PFSK-1 (cell line): Measurements from ENCODE around the gene MOB1A.

ENCODE experiments used
- FOXP2 ChIP-seq: optimal IDR thresholded peaks from 2 replicates; pipeline ENCODE3; 2011; ENCODE audit warnings: borderline replicate concordance, control low read depth, inconsistent platforms; ENCODE audit not compliant: insufficient read depth; ENCODE audit errors: extremely low read length, extremely low read depth
- POLR2AphosphoS5 ChIP-seq: IDR thresholded peaks from 2 replicates; pipeline ENCODE4 v1.6.1; 2012; ENCODE audit warnings: low read depth, mild to moderate bottlenecking, control low read depth, low read length, moderate library complexity
- SIN3A ChIP-seq: IDR thresholded peaks from 2 replicates; pipeline ENCODE4 v1.6.1; 2012; ENCODE audit warnings: mild to moderate bottlenecking, low read length, moderate library complexity, borderline replicate concordance; ENCODE audit not compliant: insufficient read depth
- TAF1 ChIP-seq: IDR thresholded peaks from 2 replicates; pipeline ENCODE4 v1.6.1; 2012; ENCODE audit warnings: low read length, control low read depth, borderline replicate concordance; ENCODE audit not compliant: insufficient read depth
- TF ChIP-seq, protein P1 (sequence below), 2 experiments: IDR thresholded peaks; 2 replicates each; pipeline versions ENCODE4 v1.6.1 to v1.8.0; 2011 to 2012; ENCODE audit warnings: low read depth in 2 of 2, low read length in 2 of 2, control low read depth in 1 of 2, inconsistent platforms in 1 of 2, mild to moderate bottlenecking in 1 of 2, moderate library complexity in 1 of 2; ENCODE audit not compliant: insufficient read depth in 1 of 2

Gene MOB1A

DNA sequence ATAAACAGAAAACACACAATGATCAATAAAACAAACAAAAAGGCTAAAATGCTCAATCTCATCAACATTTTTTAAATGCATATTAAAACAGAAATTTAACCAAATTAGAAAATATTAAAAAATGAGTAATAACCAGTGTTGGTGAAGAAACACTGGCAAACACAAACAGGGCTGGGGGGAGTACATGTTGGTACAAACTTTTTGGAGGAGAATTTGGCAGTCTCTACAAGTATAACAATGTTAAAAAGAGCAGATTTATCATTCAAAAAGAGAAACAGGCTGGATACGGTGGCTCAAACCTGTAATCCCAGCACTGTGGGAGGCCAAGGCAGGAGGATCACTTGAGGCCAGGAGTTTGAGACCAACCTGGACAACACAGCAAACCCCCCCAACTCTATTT, 13.9 kb downstream of the MOB1A start:
- TF ChIP-seq SIN3A (no peak), TAF1 (no peak), FOXP2 (no peak), POLR2AphosphoS5 (no peak)
- TF ChIP-seq, protein P1, sequence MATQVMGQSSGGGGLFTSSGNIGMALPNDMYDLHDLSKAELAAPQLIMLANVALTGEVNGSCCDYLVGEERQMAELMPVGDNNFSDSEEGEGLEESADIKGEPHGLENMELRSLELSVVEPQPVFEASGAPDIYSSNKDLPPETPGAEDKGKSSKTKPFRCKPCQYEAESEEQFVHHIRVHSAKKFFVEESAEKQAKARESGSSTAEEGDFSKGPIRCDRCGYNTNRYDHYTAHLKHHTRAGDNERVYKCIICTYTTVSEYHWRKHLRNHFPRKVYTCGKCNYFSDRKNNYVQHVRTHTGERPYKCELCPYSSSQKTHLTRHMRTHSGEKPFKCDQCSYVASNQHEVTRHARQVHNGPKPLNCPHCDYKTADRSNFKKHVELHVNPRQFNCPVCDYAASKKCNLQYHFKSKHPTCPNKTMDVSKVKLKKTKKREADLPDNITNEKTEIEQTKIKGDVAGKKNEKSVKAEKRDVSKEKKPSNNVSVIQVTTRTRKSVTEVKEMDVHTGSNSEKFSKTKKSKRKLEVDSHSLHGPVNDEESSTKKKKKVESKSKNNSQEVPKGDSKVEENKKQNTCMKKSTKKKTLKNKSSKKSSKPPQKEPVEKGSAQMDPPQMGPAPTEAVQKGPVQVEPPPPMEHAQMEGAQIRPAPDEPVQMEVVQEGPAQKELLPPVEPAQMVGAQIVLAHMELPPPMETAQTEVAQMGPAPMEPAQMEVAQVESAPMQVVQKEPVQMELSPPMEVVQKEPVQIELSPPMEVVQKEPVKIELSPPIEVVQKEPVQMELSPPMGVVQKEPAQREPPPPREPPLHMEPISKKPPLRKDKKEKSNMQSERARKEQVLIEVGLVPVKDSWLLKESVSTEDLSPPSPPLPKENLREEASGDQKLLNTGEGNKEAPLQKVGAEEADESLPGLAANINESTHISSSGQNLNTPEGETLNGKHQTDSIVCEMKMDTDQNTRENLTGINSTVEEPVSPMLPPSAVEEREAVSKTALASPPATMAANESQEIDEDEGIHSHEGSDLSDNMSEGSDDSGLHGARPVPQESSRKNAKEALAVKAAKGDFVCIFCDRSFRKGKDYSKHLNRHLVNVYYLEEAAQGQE (IDR thresholded peaks at IDR 0.05; ENCODE audit: insufficient read depth in 1 of 2, low read depth in 2 of 2, low read length in 2 of 2), result no peak

DNA sequence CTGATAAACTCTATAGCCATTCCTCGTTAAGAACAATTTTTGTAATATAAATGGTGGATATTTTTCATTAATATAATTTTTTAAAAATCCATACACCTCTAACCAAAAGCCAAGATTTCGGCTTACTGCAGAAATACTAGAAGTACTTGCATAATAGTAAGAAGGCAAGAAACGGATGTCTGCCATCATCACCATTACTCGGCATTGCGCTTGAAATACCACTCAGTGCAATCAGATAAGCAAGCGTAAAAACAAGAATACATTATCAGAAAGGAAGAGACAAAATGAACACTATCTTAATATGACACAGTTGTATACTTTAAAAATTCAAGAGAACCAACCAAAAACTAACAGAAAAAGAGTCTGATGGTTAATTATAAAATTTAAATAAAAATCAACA, 15.7 kb downstream of the MOB1A start:
- no peak for TF ChIP-seq SIN3A
- TF ChIP-seq FOXP2, result no peak
- TF ChIP-seq TAF1, result no peak
- TF ChIP-seq, protein P1 (IDR thresholded peaks at IDR 0.05; ENCODE audit: insufficient read depth in 1 of 2, low read depth in 2 of 2, low read length in 2 of 2), result no peak
- TF ChIP-seq POLR2AphosphoS5, result no peak

DNA sequence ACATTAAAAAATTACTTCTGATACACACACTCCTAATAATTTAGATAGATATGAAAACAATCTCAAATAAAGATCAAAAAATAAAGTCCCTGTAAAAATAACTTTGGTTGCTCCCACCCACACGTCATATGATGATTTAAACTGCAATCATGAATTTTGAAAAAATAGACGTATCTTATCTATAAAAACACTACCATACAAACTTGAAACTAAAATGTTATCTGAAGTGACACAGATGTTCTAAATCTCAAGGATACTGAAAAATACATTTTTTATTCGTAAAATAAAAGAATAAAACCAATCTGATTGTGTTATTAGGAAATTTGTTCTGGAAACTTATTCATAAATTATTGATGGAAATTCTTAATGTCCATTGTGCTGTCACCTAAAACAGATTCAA, 22.8 kb downstream of the MOB1A start:
- TF ChIP-seq POLR2AphosphoS5, result no peak
- no peak for TF ChIP-seq TAF1
- no peak for TF ChIP-seq FOXP2
- TF ChIP-seq, protein P1 (IDR thresholded peaks at IDR 0.05; ENCODE audit: insufficient read depth in 1 of 2, low read depth in 2 of 2, low read length in 2 of 2), result no peak
- TF ChIP-seq SIN3A, result no peak

DNA sequence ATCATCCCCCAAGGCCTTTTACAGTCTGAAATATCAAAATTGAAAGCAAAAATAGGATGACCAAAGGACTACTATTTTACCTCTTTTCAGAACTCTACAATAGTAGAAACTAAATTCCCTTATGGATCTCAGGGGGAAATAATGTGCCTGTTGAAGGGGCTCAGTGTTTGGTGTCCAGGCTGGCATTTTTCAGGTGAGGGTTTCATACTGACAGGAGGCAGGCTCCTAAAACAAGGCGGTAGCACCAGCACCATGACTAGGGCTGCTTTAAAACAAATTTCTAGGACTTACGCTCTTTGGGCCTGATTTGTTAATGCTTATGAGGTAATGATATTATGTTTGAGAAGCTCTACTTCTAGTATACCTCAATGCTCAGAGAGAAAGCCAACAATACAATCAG, 25.7 kb downstream of the MOB1A start:
- TF ChIP-seq SIN3A (no peak), FOXP2 (no peak), POLR2AphosphoS5 (no peak), TAF1 (no peak)
- TF ChIP-seq, protein P1 (IDR thresholded peaks at IDR 0.05; ENCODE audit: insufficient read depth in 1 of 2, low read depth in 2 of 2, low read length in 2 of 2), result no peak
